PFSK-1 (cell line): ENCODE results near the gene RFFL.

Source experiments
- POLR2AphosphoS5 ChIP-seq: IDR thresholded peaks from 2 replicates; pipeline ENCODE4 v1.6.1; 2012; ENCODE audit warnings: low read depth, mild to moderate bottlenecking, control low read depth, low read length, moderate library complexity
- REST ChIP-seq, 2 experiments: IDR thresholded peaks; 2 replicates each; pipeline versions ENCODE4 v1.6.1 to v1.8.0; 2011 to 2012; ENCODE audit warnings: low read depth in 2 of 2, low read length in 2 of 2, control low read depth in 1 of 2, inconsistent platforms in 1 of 2, mild to moderate bottlenecking in 1 of 2, moderate library complexity in 1 of 2; ENCODE audit not compliant: insufficient read depth in 1 of 2

GRCh38 chr17:35052780-35053179 is 10.7 kb downstream of the RFFL start:
- no peak for TF ChIP-seq REST (IDR thresholded peaks at IDR 0.05; ENCODE audit: insufficient read depth in 1 of 2, low read depth in 2 of 2, low read length in 2 of 2)
- TF ChIP-seq POLR2AphosphoS5: no peak
